ENCODE measurements around the gene MRPL48.

GRCh38 chr11:73760135-73760678 is 27.5 kb upstream of the MRPL48 start:
- TF ChIP-seq POLR2A (IDR thresholded peaks at IDR 0.05; ENCODE audit: low read length): no peak
- no peak for TF ChIP-seq GATA1 (IDR thresholded peaks at IDR 0.05; ENCODE audit: low read depth, low read length)

Data from erythroblast (primary cell).